Endothelial cell (in vitro differentiated cells): ENCODE measurements around the gene TRRAP. TPM values are rescaled to one million over a fixed set of nuclear protein-coding genes. Genes with fewer than 3 reads are reported as not detected.

Experiments used
- DNase-seq: peaks from one replicate; pipeline ENCODE4 v3.0.0; 2021; ENCODE audit warnings: low spot score
- H3K27ac Mint-ChIP-seq: one replicate; pipeline ENCODE4 v1.8.0; 2021; ENCODE audit warnings: mixed read lengths, inconsistent platforms; ENCODE audit not compliant: unreplicated experiment
- H3K27me3 Mint-ChIP-seq: one replicate; pipeline ENCODE4 v1.8.0; 2021; ENCODE audit warnings: mild to moderate bottlenecking, moderate library complexity, mixed read lengths, inconsistent platforms; ENCODE audit not compliant: unreplicated experiment
- H3K36me3 Mint-ChIP-seq: one replicate; pipeline ENCODE4 v1.8.0; 2021; ENCODE audit warnings: mild to moderate bottlenecking, low read depth, mixed read lengths, inconsistent platforms; ENCODE audit not compliant: unreplicated experiment
- H3K4me1 Mint-ChIP-seq: one replicate; pipeline ENCODE4 v1.8.0; 2021; ENCODE audit warnings: mild to moderate bottlenecking, mixed read lengths, inconsistent platforms; ENCODE audit not compliant: unreplicated experiment
- H3K4me3 Mint-ChIP-seq: one replicate; pipeline ENCODE4 v1.8.0; 2021; ENCODE audit warnings: mild to moderate bottlenecking, mixed read lengths, inconsistent platforms; ENCODE audit not compliant: unreplicated experiment
- H3K9me3 Mint-ChIP-seq: one replicate; pipeline ENCODE4 v1.8.0; 2021; ENCODE audit warnings: mixed read lengths, inconsistent platforms; ENCODE audit not compliant: unreplicated experiment
- total RNA-seq: library from RNA; stranded (reverse); fragmentation: NEBNext Ultra II Directional; extraction: Animal tissue kit (Norgen Biotek cat#: 25700); gene quantifications from one replicate; pipeline ENCODE4 v1.2.1, GENCODE V29; 2021; ENCODE audit not compliant: unreplicated experiment
- TF ChIP-seq, protein P1 (sequence below): fragments of 200-600 bp; sonication (generic); IDR thresholded peaks from one replicate; pipeline ENCODE4 v1.5.0; 2021; ENCODE audit warnings: antibody characterized with exemption; ENCODE audit not compliant: unreplicated experiment

Gene TRRAP
- total RNA-seq, 1 donor from 2014 or later: 53.5 TPM

DNA sequence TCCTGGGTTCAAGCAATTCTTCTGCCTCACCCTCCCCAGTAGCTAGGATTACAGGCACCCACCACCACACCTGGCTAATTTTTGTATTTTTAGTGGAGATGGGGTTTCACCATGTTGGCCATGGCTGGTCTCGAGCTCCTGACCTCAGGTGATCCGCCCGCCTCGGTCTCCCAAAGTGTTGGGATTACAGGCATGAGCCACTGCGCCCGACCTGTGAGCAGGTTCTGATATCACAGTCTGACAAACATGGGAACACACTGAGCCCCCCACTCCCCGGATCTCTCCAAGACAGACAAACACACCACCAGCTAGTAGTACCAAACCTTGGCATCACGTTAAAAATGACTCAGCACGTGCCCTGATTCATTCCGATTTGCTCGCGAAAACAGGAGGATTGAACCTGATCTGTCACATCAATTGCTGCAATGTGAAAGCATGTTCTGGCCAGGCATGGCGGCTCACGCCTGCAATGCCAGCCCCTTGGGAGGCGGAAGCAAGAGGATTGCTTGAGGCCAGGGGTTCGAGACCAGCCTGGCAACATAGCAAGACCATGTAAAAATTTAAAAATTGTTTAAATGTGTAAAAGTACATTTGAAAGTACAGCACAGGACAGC, 159.1 kb downstream of the TRRAP start:
- Mint-ChIP-seq H3K9me3 (no peaks in the 10 kb centered on the region), H3K4me3 (peak overlapping the region; percentile 63), H3K36me3 (peaks cover 58% of the 10 kb centered on the region), H3K27me3 (peaks cover 17% of the 10 kb centered on the region), H3K4me1 (peaks cover 12% of the 10 kb centered on the region), H3K27ac (no peak overlapping the region)
- no peak for DNase-seq
- TF ChIP-seq, protein P1, sequence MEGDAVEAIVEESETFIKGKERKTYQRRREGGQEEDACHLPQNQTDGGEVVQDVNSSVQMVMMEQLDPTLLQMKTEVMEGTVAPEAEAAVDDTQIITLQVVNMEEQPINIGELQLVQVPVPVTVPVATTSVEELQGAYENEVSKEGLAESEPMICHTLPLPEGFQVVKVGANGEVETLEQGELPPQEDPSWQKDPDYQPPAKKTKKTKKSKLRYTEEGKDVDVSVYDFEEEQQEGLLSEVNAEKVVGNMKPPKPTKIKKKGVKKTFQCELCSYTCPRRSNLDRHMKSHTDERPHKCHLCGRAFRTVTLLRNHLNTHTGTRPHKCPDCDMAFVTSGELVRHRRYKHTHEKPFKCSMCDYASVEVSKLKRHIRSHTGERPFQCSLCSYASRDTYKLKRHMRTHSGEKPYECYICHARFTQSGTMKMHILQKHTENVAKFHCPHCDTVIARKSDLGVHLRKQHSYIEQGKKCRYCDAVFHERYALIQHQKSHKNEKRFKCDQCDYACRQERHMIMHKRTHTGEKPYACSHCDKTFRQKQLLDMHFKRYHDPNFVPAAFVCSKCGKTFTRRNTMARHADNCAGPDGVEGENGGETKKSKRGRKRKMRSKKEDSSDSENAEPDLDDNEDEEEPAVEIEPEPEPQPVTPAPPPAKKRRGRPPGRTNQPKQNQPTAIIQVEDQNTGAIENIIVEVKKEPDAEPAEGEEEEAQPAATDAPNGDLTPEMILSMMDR: no peak

DNA sequence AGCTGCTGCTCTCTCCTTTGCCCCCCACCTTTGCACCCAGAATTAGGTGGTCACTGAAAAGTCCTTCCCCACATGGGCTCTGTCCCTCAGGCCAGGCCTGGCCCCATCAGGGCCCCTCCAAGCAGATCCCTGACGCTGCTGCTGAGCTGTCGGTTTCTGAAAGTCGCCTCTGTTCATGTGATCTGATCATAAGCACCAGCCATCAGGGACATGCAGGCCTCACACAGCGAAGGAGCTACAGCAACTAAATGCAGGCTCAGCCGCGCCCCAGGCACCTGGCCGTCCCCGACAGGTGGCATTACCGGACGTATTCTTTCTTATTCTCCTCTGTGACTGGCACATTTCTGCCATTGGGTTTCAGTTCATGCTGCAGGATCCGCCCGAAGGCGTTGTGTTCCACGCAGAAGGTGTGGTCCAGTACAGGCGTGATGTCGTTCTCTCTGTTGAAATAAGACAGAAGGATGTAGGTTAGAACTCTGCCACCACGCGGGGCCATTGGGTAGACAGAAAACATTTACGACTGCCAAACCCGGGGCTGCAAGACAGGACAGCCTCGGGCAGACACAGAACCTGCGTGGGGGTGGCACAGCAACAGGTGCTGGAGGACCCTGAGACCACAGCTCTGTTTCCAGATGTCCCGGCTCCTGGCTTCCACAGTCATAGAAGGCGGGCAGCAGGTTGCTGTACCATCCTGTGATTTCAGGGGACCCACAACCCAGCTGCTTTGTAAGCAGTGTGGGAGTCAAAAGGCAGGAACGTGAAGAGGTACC, 159.9 kb downstream of the TRRAP start:
- DNase-seq: no peak
- H3K4me3 Mint-ChIP-seq: peak overlapping the region; percentile 16
- TF ChIP-seq, protein P1: no peak
- peaks cover 21% of the 10 kb centered on the region for H3K27me3 Mint-ChIP-seq
- H3K4me1 Mint-ChIP-seq: peaks cover 20% of the 10 kb centered on the region
- peak overlapping the region; percentile 8 for H3K27ac Mint-ChIP-seq
- no peaks in the 10 kb centered on the region for H3K9me3 Mint-ChIP-seq
- peaks cover 63% of the 10 kb centered on the region for H3K36me3 Mint-ChIP-seq

DNA sequence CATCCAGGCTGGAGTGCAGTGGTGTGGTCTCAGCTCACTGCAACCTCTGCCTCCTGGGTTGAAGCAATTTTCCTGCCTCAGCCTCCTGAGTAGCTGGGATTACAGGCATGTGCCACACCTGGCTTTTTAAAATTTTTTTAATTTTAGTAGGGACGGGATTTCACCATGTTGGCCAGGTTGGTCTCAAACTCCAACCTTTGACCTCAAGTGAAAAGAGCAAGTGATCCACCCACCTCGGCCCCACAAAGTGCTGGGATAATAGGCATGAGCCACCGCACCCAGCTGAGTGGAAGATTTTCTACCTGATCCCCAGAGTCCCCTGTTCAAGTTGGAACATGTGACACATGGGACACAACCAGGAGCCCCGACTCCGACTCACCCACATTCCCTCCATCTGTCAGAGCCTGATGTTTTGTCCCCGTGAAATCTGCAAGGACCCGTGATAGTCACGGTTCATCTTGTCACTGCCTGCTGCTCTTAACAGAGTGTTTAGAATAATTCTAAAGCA, 161.1 kb downstream of the TRRAP start:
- H3K36me3 Mint-ChIP-seq: peaks cover 67% of the 10 kb centered on the region
- H3K9me3 Mint-ChIP-seq: no peaks in the 10 kb centered on the region
- TF ChIP-seq, protein P1: no peak
- H3K27me3 Mint-ChIP-seq: peaks cover 24% of the 10 kb centered on the region
- peaks cover 26% of the 10 kb centered on the region for H3K4me1 Mint-ChIP-seq
- H3K4me3 Mint-ChIP-seq: peak overlapping the region; percentile 40
- no peak for DNase-seq
- H3K27ac Mint-ChIP-seq: peak overlapping the region; percentile 8

DNA sequence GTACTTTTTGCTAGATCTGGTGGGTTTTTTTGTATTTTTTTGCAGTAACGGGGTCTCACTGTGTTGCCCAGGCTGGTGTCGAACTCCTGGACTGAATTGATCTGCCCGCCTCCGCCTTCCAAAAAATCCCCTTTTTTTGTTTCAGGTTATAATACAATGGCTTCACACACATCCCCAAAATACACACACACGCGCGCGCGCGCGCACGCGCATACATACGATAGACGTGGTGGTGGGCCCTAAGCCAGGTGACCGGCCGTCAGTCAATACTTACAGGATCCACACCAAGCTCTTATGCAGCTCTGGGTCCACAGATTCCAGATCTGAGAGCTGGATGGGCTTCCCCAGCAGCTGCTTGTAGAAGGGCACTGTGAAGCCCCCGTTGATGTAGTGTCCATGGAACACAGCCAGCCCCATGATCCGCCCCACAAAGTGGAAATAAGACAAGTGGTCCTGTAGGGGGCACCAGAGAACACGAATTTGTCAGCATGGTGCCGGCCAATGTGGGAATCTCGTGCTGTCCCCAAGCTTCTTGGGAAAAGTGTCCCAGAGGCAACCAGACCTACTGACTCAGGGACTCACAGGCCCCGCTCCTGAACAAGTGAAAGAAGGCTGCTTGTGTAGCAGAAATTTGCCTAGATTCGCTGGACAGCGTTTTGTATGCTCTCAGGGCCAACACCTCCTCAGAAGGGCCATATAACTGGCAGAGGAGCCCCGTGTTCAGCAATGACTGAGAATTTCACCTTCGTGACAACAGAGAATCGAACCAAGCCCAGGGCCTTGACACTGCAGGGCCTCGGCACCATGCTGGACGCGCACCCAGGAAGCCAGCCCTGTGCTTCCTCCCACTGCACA, 162.0 kb downstream of the TRRAP start:
- Mint-ChIP-seq H3K27ac (peak overlapping the region; percentile 5), H3K27me3 (peaks cover 23% of the 10 kb centered on the region), H3K4me1 (peaks cover 26% of the 10 kb centered on the region), H3K36me3 (peaks cover 65% of the 10 kb centered on the region), H3K4me3 (peak overlapping the region; percentile 63), H3K9me3 (no peaks in the 10 kb centered on the region)
- TF ChIP-seq, protein P1: peak; percentile 78
- DNase-seq: peak; percentile 84
